ENCODE measurements around the gene PUSL1.

- TF ChIP-seq CTCF (IDR thresholded peaks at IDR 0.05) = no peak
- TF ChIP-seq POLR2A (IDR thresholded peaks at IDR 0.05) = no peak
These were observed 28.0 kb downstream of the PUSL1 start for GRCh38 chr1:1336446-1336845.

Measured in right lobe of liver (tissue), 4 donors.